GM12878 (cell line): ENCODE measurements around the gene CTSL. TPM values are rescaled to one million over a fixed set of nuclear protein-coding genes. Genes with fewer than 3 reads are reported as not detected.

Experiments
- ATAC-seq: fragments of 200-7000 bp; cut with Tn5 transposase; 3 replicates; pipeline ENCODE4 v1.9.1; 2020; ENCODE audit warnings: mild to moderate bottlenecking, moderate library complexity
- BruUV-seq: library from RNA; stranded (reverse); fragments of 400-500 nt; replicated peaks from 2 replicates; lab custom pipeline; 2021; lab: Mats Ljungman, UMichigan
- CTCF ChIA-PET: fragments of 300-600 bp; sonication (Branson Sonifier 250); formaldehyde crosslinking; extraction: SDS; loops from one replicate; lab custom pipeline; 2021; ENCODE audit warnings: inconsistent platforms; lab: Yijun Ruan, JAX
- POLR2A ChIA-PET: fragments of 350-600 bp; formaldehyde crosslinking; extraction: SDS; loops from one replicate; lab custom pipeline; 2021; ENCODE audit warnings: inconsistent platforms; lab: Charles Lee
- RAD21 ChIA-PET: fragments of 300-600 bp; sonication (Branson Sonifier 250); formaldehyde crosslinking; loops from one replicate; lab custom pipeline; 2023; ENCODE audit warnings: antibody characterized with exemption; ENCODE audit not compliant: unreplicated experiment; lab: Charles Lee
- SMC1A ChIA-PET: fragments of 300-600 bp; sonication (Branson Sonifier 250); formaldehyde crosslinking; loops from one replicate; lab custom pipeline; 2023; ENCODE audit not compliant: unreplicated experiment, uncharacterized antibody; lab: Charles Lee
- DNase-seq: peaks from one replicate; pipeline ENCODE4 v3.0.0-alpha.2; 2011; ENCODE audit warnings: low read depth, low spot score
- FAIRE-seq: peaks from 3 replicates; lab custom pipeline; 2011; peaks lifted over from hg19 to GRCh38; lab: Jason Lieb, UNC
- H2AFZ ChIP-seq: 2 replicates; pipeline ENCODE4 v1.6.0; 2011; ENCODE audit warnings: low read depth, low read length, control low read depth; ENCODE audit not compliant: control insufficient read depth
- H3K27ac ChIP-seq: 2 replicates; pipeline ENCODE4 v1.5.1; 2011; ENCODE audit warnings: control low read depth; ENCODE audit not compliant: control insufficient read depth, insufficient read depth
- H3K27me3 ChIP-seq, 2 experiments: replicated peaks in 1 of 2; 2 replicates each; pipeline versions ENCODE4 v1.6.0 to v1.6.1; 2011; ENCODE audit warnings: low read length in 1 of 2; ENCODE audit not compliant: control insufficient read depth in 2 of 2, insufficient read depth in 2 of 2
- H3K36me3 ChIP-seq, 2 experiments: 2 replicates each; pipeline ENCODE4 v1.5.1; 2011; ENCODE audit warnings: low read length in 1 of 2; ENCODE audit not compliant: control insufficient read depth in 2 of 2, insufficient read depth in 2 of 2
- H3K4me1 ChIP-seq: 2 replicates; pipeline ENCODE4 v1.6.1; 2011; ENCODE audit warnings: mild to moderate bottlenecking, low read length, moderate library complexity, mixed read lengths; ENCODE audit not compliant: control insufficient read depth, insufficient read depth
- H3K4me2 ChIP-seq: 2 replicates; pipeline ENCODE4 v1.6.0; 2011; ENCODE audit warnings: control low read depth; ENCODE audit not compliant: control insufficient read depth, insufficient read depth
- H3K4me3 ChIP-seq: fragments of 200-600 bp; sonication (generic); 2 replicates; pipeline ENCODE4 v1.5.1; 2016
- H3K79me2 ChIP-seq: 2 replicates; pipeline ENCODE4 v1.6.0; 2011; ENCODE audit warnings: low read length; ENCODE audit not compliant: control insufficient read depth, insufficient read depth
- H3K9ac ChIP-seq: 2 replicates; pipeline ENCODE4 v1.8.0; 2011; ENCODE audit warnings: low read length, control low read depth, mixed read lengths; ENCODE audit not compliant: control insufficient read depth, insufficient read depth
- H3K9me3 ChIP-seq: replicated peaks from 3 replicates; pipeline ENCODE4 v1.5.1; 2011; ENCODE audit warnings: mild to moderate bottlenecking, low read length; ENCODE audit not compliant: control insufficient read depth, insufficient read depth
- H4K20me1 ChIP-seq: 2 replicates; pipeline ENCODE4 v1.6.0; 2011; ENCODE audit not compliant: control insufficient read depth, insufficient read depth
- HDGF ChIP-seq: fragments of 450-650 bp; IDR thresholded peaks from 2 replicates; pipeline ENCODE4 v1.6.1; 2016; ENCODE audit warnings: antibody characterized with exemption
- KDM1A ChIP-seq: fragments of 200-600 bp; sonication (generic); IDR thresholded peaks from 2 replicates; pipeline ENCODE4 v1.6.1; 2016; ENCODE audit warnings: borderline replicate concordance
- KLF5 ChIP-seq: fragments of 450-650 bp; IDR thresholded peaks from 2 replicates; pipeline ENCODE4 v1.6.1; 2014; ENCODE audit warnings: mild to moderate bottlenecking; ENCODE audit not compliant: partially characterized antibody
- POLR2A ChIP-seq: IDR thresholded peaks from 2 replicates; pipeline ENCODE4 v1.6.1; 2011; ENCODE audit warnings: low read depth, mild to moderate bottlenecking, low read length
- RELA ChIP-seq: fragments of 450-650 bp; IDR thresholded peaks from 2 replicates; pipeline ENCODE4 v1.8.0; 2014; ENCODE audit warnings: borderline replicate concordance; ENCODE audit not compliant: partially characterized antibody
- ZNF217 ChIP-seq: fragments of 450-650 bp; IDR thresholded peaks from 2 replicates; pipeline ENCODE4 v1.6.1; 2017; ENCODE audit warnings: antibody characterized with exemption, mild to moderate bottlenecking
- ZNF384 ChIP-seq: IDR thresholded peaks from 2 replicates; pipeline ENCODE4 v1.6.1; 2012; ENCODE audit warnings: low read depth, mild to moderate bottlenecking, low read length, improper control_type of control experiment, borderline replicate concordance
- WGBS: methylation state at CpG from one replicate; pipeline ENCODE4 v1.1.6; 2016; ENCODE audit warnings: low lambda C conversion rate; ENCODE audit not compliant: insufficient replicate concordance, insufficient coverage; ENCODE audit errors: missing lambda C conversion rate; 5-methylcytosine and 5-hydroxymethylcytosine counted together
- in situ Hi-C: fragments of 300-500 bp; cut with MboI; formaldehyde crosslinking; loops from 9 replicates; pipeline ENCODE4 v1.14.3; 2018; ENCODE audit warnings: mixed read lengths
- intact Hi-C: fragments of 100-400 bp; cut with micrococcal nuclease; formaldehyde crosslinking; loops from one replicate; pipeline ENCODE4 v1.14.2; 2022; ENCODE audit not compliant: unreplicated experiment
- polyA plus RNA-seq, 11 experiments: library from polyadenylated mRNA; depleted of rRNA in 4 of 11; unstranded in 6 of 11; stranded (reverse) in 5 of 11; fragments of >200 nt; fragmentation: Nextera tagmentation in 4 of 11; fragmentation: Illumina TruSeq in 1 of 11; extraction: Ambion mirVana in 4 of 11; extraction: Trizol in 1 of 11; gene quantifications; 1 replicate in 1 of 11; 2 replicates in 10 of 11; pipeline versions ENCODE4 v1.2.1 to v1.2.3, GENCODE V29; 2011 to 2016; ENCODE audit warnings: inconsistent platforms in 2 of 11, missing spikeins in 2 of 11, low read depth in 1 of 11
- total RNA-seq, 4 experiments: library from RNA; depleted of rRNA in 3 of 4; stranded (reverse); fragments of >200 nt in 3 of 4; fragmentation: Illumina TruSeq in 1 of 4; extraction: Trizol in 1 of 4; gene quantifications; 2 replicates each; pipeline versions ENCODE4 v1.2.1 to v1.2.3, GENCODE V29; 2013 to 2021
- TF ChIP-seq, protein P1 (sequence below): fragments of 450-650 bp; formaldehyde crosslinking; IDR thresholded peaks from 2 replicates; pipeline ENCODE4 v1.4.0; 2022; ENCODE audit warnings: mild to moderate bottlenecking, moderate library complexity
- TF ChIP-seq, protein P2 (sequence below): IDR thresholded peaks from 2 replicates; pipeline ENCODE4 v1.6.1; 2011; ENCODE audit warnings: borderline replicate concordance, low read depth, mild to moderate bottlenecking, moderate library complexity, mixed read lengths, low read length; ENCODE audit not compliant: insufficient read depth; ENCODE audit errors: extremely low read length

The CTSL gene
- total and polyA plus RNA-seq, 10 of the 15 experiments (the other 5 are each of a cell fraction or from before 2014, with no cell fraction given): 0.24 to 0.72 TPM; not detected in 8

DNA sequence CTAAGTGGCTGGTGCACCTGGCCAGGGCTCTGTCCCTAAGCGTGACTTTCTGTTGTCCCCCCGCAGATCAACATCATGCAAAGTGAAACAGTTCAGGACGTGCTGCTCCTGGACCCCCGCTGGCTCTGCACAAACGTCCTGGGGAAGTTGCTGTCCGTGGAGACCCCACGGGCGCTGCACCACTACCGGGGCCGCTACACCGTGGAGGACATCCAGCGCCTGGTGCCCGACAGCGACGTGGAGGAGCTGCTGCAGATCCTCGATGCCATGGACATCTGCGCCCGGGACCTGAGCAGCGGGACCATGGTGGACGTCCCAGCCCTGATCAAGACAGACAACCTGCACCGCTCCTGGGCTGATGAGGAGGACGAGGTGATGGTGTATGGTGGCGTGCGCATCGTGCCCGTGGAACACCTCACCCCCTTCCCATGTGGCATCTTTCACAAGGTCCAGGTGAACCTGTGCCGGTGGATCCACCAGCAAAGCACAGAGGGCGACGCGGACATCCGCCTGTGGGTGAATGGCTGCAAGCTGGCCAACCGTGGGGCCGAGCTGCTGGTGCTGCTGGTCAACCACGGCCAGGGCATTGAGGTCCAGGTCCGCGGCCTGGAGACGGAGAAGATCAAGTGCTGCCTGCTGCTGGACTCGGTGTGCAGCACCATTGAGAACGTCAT, 19.7 kb upstream of the CTSL start (continued):
- TF ChIP-seq, protein P1, sequence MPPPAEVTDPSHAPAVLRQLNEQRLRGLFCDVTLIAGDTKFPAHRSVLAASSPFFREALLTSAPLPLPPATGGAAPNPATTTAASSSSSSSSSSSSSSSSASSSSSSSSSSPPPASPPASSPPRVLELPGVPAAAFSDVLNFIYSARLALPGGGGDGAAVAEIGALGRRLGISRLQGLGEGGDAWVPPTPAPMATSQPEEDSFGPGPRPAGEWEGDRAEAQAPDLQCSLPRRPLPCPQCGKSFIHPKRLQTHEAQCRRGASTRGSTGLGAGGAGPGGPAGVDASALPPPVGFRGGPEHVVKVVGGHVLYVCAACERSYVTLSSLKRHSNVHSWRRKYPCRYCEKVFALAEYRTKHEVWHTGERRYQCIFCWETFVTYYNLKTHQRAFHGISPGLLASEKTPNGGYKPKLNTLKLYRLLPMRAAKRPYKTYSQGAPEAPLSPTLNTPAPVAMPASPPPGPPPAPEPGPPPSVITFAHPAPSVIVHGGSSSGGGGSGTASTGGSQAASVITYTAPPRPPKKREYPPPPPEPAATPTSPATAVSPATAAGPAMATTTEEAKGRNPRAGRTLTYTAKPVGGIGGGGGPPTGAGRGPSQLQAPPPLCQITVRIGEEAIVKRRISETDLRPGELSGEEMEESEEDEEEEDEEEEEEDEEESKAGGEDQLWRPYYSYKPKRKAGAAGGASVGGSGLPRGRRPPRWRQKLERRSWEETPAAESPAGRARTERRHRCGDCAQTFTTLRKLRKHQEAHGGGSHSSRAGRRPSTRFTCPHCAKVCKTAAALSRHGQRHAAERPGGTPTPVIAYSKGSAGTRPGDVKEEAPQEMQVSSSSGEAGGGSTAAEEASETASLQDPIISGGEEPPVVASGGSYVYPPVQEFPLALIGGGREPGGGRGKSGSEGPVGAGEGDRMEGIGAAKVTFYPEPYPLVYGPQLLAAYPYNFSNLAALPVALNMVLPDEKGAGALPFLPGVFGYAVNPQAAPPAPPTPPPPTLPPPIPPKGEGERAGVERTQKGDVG (CRISPR knock-in tag): no peak
- TF ChIP-seq ZNF384: no peak

DNA sequence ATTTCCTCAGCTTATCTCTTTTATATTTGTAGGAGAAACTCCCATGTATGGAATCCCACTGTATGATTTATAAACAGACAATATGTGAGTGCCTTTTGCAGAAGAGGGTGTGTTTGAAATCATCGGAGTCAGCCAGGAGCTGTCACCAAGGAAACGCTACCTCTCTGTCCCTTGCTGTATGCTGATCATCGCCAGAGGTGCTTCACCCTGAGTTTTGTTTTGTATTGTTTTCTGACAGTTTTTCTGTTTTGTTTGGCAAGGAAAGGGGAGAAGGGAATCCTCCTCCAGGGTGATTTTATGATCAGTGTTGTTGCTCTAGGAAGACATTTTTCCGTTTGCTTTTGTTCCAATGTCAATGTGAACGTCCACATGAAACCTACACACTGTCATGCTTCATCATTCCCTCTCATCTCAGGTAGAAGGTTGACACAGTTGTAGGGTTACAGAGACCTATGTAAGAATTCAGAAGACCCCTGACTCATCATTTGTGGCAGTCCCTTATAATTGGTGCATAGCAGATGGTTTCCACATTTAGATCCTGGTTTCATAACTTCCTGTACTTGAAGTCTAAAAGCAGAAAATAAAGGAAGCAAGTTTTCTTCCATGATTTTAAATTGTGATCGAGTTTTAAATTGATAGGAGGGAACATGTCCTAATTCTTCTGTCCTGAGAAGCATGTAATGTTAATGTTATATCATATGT, 18.0 kb upstream of the CTSL start:
- Histone ChIP-seq H3K9ac (no peak overlapping the region), H3K79me2 (no peaks in the 10 kb centered on the region), H3K9me3 (no peaks in the 10 kb centered on the region), H3K36me3 (peaks cover 7 to 15% of the 10 kb centered on the region in 2 experiments), H3K27ac (no peak overlapping the region), H4K20me1 (no peaks in the 10 kb centered on the region), H3K4me3 (no peak overlapping the region), H3K27me3 (no peaks in the 10 kb centered on the region), H2AFZ (no peak overlapping the region), H3K4me2 (no peak overlapping the region), H3K4me1 (peaks cover 15% of the 10 kb centered on the region)
- CTCF ChIA-PET: interaction anchor here (1.1 to 1.4 kb wide), 2 partner anchors 19 to 26 kb away, joined by 3 read pairs; no protein-coding TSS in a partner anchor
- POLR2A ChIA-PET: no interaction called here
- BruUV-seq: TSS peak; percentile 59
- in situ Hi-C loops (no loop called here), intact Hi-C loops (no loop called here)
- 50% methylated on average over 6 of the region's 6 CpGs for WGBS
- FAIRE-seq (no peak), DNase-seq (no peak), ATAC-seq (no peak)
- SMC1A ChIA-PET: no interaction called here
- RAD21 ChIA-PET: no interaction called here
- TF ChIP-seq KLF5 (no peak), ZNF217 (no peak), KDM1A (no peak), RELA (no peak), POLR2A (no peak), HDGF (no peak)
- TF ChIP-seq, protein P1 (CRISPR knock-in tag): no peak
- TF ChIP-seq, protein P2, sequence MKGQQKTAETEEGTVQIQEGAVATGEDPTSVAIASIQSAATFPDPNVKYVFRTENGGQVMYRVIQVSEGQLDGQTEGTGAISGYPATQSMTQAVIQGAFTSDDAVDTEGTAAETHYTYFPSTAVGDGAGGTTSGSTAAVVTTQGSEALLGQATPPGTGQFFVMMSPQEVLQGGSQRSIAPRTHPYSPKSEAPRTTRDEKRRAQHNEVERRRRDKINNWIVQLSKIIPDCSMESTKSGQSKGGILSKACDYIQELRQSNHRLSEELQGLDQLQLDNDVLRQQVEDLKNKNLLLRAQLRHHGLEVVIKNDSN: no peak
